ENCODE data around the gene VIPR2.

VIPR2 gene

DNA sequence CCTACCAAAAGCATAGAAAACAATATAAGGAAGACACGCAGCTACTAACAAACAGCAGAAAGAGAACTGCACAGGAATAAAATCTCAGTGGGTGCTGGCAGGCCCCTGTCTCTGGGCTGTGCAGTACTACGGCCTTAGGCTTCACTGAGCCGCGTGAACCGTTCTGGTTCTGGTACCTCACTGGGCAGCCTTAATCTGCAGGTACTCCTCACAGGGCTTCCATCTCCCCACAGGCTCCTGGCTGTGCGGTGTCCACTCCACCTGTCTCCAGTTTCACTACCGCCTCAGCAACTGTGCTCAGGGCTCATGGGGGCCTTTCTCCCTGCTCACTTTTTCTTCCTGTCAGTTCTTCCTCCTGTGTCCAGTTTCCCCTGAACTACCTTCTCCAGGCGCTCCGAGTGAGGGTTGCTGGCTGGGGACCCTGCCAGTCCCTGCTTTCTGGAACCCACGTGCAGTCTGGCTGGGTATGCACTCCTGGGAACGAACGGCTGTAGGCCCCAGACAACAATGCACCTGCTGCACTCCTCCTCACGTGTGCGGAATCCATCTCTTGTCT lies 75.7 kb downstream of the VIPR2 start:
- in situ Hi-C loops (cut with HindIII; ENCODE audit: low sequenced_read_pairs), result no loop called here

DNA sequence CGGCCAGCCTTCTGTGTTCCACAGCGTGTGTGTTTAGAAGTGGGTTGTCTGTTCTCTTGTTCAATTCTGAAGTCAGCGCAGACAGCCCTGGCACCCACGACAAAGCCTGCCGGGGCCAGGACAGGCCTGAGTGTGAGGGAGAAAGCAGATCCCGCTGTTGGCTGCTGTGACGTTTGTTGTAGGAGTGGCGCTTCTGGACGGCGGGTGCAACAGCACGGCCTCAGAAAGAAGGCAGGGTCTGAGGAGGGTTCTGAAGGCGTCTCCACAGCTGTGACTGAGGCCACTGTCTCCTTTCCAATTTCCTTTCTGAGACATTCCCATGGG lies 76.2 kb downstream of the VIPR2 start:
- in situ Hi-C loops (cut with HindIII; ENCODE audit: low sequenced_read_pairs), result no loop called here

DNA sequence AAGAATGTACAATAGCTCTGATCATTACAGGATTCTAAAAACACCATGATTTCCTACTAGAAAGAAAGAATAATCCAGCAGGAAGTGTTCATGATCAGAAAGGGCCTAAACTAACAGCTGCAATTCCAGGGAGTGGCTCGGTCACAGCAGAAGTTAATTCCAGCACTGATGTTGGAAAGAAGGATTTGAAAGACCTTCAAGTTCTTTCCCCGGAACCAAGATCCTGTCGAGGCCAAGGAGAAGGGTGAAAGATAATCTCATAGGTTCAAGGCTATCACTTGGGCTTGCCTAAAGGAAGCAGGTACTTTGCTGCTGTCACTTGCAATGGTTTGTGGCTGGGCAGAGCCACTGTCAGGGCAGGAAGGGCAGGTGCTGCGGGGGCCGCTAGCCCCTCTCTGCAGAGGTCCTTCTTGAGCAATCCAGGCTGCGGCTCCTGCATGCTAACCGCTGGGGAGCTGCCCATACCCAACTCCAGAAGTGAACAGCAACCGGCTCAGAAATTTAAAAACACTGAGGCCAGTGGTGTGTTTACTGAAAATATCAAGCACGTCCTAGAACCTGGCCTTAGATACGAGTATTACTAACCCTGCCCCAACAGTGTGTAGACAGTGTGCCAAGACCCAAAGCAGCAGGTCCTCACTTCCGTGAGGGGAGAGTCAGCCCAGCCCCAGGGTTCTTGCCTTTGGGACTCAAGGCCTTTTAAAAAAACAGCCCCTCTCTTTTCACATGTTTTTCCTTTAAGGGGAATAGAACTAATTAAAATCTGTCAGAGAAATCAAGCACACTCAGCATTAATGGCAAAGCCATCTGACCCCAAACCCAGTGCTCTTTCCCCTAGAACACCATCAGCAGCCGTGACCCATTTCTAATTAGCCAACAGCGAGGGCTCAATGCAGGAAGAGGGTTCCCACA lies 76.8 kb downstream of the VIPR2 start:
- in situ Hi-C loops (cut with HindIII; ENCODE audit: low sequenced_read_pairs), result no loop called here

DNA sequence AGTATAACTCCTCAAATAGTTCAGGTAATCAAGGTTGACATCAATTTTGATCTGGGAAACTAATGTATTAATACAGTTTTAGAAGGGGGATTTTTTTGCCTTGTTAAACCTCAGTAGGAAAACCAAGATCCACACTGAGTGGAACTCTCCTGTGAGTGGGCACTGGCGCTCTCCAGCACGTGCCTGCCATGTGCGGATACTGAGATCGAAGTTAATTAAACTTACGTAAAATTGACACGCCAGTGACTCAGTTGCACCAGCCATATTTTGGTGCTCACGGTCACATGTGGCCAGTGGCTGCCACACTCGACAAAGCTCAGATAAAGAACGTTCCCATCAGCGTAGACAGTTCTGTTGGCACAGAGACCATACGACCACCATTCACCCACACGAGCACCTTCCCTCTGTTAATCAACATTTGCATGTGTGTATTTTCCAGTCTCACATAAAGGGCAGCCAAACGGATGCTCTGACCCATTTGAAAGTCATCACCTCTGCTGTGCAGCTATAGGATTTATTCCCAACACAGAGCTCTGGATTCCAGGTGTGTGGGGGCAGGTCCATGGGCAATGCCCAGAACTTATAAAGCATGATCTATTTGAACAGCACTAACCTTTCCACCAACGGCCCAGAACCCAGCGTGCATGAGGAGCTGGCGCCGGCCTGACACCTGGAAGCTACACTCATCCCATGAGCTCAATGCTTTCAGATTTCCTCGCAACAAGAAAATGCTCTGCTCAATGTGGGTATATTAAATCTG lies 77.7 kb downstream of the VIPR2 start:
- in situ Hi-C loops (cut with HindIII; ENCODE audit: low sequenced_read_pairs), result no loop called here

DNA sequence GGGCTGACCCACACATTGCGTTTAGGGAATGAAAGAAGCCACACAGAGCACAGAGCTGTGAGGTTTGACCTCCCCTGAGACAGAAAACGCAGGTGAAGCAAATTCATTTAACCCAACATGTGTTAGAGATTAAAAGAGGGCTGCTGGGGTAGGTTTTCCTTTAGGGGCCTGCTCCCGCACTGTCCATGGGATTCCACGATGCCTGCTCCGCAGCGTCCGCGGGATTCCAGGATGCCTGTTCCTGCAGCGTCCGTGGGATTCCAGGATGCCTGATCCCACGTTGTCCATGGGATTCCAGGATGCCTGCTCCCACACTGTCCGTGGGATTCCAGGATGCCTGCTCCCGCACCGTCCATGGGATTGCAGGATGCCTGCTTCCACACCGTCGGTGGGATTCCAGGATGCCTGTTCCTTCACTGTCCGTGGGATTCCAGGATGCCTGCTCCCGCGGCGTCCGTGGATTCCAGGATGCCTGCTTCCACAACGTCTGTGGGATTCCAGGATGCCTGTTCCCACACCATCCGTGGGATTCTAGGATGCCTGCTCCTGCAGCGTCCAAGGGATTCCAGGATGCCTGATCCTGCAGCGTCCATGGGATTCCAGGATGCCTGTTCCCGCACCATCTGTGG lies 78.7 kb downstream of the VIPR2 start:
- in situ Hi-C loops (cut with HindIII; ENCODE audit: low sequenced_read_pairs), result no loop called here

DNA sequence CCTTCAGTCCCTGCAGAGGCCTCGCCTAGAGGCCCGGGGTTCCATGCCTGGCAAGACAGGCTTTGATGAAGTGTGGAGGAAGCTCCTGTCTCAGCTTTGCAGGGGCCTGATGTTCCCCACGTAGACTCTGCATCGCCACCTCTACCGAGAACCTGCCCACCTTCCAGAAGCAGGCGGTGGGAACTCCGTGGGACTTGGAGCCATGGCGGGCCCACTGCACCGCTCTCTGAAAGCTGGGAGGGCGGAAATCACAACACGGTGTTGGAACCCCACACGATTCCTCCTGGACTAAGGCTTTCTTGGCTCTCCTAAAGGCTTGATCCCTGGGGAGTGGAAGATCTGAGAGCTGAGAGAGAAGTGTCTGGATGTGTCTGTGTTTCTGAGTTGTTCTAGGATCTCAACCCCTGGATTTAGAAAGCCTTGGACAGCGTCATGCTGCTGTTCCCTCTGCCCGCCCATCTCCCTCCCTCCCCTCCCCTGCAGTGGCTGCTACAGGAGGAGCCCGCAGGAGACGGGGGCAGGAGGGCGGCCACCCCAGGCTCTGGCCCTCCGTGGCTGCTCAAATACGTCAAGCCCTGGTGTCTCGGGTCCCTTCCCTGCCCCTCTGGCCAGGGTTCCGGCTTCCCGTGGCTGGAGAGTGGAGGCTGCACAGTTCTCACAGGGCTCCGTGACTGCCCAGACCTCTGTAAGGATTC lies 79.7 kb downstream of the VIPR2 start:
- in situ Hi-C loops (cut with HindIII; ENCODE audit: low sequenced_read_pairs), result no loop called here

DNA sequence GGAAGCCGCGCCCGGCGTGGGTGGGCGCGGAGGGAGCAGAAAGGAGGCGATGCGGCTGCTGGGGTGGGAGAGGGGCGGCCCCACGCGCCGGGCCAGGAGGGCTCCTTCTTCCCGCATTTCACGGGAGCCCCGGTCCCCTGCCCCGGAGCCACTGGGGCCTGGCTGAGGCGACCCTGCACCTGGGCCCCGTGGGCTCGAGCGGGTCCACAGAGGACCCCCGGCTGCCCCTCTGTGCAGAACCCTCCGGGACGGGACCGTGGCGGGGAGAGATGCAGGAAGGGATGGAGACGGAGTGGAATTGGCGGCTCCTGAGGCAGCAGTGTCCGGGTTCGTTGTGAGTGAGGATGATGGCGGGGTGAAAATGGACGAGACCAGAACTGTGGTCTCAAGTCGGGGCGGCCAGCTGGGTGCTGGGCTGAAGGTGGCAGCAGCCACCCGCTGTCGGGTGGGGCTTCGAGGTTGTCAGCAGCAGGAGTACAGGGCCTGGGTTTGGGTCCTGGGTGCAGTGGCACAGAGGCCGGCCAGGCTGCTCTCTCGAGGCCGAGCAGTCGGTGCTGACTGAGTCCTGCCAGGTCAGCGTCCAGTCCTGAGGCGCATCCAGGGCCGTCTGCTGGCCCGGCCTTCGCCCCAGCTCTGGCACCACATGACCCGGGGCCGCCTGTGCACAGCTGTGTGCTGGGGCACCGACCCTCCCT lies 80.4 kb downstream of the VIPR2 start:
- in situ Hi-C loops (cut with HindIII; ENCODE audit: low sequenced_read_pairs), result no loop called here

DNA sequence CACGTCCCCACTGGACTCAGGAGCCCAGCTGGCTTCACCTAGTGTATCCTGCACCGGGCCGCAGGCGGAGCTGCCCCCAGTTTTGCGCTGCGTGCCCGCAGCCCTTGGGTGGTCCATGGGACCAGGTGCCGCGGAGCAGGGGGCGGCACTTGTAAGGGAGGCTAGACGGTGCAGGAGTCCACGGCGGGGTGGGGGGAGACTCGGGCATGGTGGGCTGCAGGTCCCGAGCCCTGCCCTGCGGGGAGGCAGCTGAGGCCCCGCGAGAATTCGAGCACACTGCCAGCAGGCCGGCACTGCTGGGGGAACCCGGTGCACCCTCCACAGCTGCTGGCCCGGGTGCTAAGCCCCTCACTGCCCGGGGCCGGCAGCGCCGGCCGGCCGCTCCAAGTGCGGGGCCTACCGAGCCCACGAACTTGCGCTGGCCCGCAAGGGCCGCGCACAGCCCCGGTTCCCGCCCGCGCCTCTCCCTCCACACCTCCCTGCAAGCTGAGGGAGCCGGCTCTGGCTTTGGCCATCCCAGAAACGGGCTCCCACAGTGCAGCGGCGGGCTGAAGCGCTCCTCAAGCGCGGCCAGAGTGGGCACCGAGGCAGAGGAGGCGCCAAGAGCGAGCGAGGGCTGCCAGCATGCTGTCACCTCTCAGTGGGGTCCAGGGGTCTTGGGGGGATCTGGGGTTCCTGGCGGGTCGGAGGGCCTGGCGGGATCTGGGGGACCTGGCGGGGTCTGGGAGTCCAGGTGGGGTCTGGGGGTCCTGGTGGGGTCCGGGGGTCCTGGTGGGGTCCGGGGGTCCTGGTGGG lies 81.4 kb downstream of the VIPR2 start:
- in situ Hi-C loops (cut with HindIII; ENCODE audit: low sequenced_read_pairs), result no loop called here

DNA sequence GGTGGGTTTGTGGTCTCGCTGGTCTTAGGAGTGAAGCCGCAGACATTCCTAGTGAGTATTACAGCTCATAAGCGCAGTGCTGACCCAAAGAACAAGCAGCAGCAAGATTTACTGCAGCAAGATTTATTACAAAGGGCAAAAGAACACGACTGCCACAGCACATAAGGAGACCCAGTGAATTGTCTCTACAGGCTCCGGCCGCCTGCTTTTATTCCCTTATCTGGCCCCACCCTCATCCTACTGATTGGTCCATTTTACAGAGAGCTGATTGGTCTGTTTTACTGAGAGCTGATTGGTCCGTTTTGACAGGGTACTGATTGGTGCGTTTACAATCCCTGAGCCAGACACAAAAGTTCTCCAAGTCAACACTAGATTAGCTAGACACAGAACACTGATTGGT lies 82.1 kb downstream of the VIPR2 start:
- in situ Hi-C loops (cut with HindIII; ENCODE audit: low sequenced_read_pairs), result no loop called here

DNA sequence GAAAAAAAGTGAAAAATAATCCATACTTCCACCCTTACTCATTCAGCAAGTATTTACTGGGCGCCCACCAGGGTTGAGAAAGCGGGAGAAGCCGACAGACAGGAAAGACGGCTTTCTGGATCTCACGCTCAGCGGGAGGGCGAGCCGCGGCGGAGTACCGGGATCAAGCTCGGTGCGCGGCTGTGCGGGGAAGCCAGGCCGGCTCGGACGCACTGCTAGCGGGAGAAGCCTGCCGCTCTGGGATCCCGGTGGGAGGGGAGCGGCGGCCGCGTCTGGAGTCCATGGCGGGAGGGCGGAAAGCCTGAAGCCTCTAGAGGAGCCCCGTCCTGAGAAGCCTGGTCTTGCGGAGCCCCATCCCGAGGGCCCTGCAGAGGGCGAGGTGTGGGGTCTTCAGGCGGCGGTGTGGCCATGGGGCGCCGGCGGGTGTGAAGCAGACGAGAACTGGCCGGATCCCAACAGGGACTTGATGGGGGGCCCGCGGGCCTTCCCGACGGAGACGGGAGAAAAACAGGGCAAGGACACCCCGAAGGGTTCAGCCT lies 82.9 kb downstream of the VIPR2 start:
- in situ Hi-C loops (cut with HindIII; ENCODE audit: low sequenced_read_pairs), result no loop called here

DNA sequence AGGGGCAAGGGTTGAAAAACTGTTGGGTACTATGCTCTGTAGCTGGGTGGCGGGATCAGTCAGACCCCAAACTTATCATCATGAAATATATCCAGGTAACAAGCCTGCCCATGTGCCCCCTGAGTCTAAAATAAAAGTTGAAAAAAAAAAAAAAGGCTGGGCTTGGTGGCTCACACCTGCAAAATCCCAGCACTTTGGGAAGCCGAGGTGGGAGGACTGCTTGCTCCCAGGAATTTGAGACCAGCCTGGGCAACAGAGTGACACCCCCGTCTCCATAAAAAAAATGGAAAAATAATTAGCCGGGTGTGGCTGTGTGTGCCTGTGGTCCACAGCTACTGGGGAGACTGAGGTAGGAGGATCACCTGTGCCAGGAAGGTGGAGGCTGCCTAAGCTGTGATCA lies 83.5 kb downstream of the VIPR2 start:
- in situ Hi-C loops (cut with HindIII; ENCODE audit: low sequenced_read_pairs), result no loop called here

DNA sequence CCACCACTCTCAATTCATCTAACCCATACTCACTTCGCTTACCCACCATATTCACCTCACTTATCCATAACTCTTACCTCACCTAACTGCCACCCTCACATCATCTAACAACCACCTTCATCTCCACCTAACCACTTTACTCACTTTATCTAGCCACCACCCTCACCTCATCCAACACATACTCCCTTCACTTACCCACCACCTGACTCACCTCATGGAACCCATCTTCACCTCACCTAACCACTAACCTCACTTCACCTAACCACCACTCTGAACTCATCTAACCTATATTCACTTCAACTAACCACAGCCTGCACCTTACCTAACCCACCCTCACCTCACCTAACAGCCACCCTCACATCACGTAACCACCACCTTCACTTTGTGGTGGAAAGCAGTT lies 84.2 kb downstream of the VIPR2 start:
- in situ Hi-C loops (cut with HindIII; ENCODE audit: low sequenced_read_pairs), result no loop called here

DNA sequence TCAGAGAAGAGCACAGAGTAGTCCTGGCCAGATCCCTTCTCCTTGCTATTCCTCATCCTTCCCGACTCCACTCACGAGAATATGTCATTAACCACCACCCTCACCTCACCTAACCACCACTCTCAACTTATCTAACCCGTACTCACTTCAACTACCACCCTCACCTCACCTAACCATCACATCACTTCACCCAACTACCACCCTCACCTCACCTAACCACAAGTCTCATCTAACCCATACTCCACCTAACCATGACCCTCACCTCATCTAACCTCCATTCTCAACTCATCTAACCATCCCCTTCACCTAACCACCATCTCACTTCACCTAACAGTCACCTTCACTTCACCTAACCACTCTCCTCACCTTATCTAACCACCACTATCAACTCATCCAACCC lies 85.0 kb downstream of the VIPR2 start:
- in situ Hi-C loops (cut with HindIII; ENCODE audit: low sequenced_read_pairs), result no loop called here

DNA sequence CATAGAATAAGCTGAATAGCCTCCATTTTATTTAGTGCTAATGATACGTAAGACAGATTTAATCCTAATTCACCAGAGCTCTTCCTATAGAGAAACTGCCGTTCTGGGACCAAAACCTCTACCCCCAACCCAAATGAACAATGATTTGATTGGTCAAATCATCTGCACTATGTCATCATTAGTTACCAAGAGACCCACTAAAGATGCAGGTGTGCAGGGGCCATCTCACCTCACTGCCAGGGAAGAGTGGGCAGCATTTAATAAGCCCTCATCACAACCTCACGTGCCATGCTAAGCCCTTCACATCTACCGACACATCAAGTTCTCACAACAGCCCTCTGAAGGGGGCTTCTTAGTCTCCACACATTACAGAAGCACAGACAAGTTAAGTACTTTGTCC lies 87.0 kb downstream of the VIPR2 start:
- in situ Hi-C loops (cut with HindIII; ENCODE audit: low sequenced_read_pairs), result no loop called here

DNA sequence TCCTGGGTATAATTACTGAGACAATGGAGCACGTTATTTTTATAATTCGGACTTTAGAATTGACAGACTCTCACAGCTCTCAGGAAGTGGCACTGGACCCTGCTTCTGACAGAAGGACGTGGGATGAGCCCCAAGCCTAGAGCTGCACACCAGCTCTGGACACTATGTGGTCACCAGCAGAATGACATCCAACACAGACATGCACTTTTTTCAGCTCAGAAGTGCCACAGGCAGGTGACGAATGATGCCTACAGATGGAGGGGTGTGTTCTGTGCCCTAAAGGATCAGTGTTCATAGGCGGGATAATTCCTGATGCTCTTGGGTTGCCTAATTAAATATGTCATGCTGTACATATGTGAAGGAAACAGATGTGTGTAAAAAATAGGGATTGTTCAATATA lies 87.9 kb downstream of the VIPR2 start:
- in situ Hi-C loops (cut with HindIII; ENCODE audit: low sequenced_read_pairs), result no loop called here

DNA sequence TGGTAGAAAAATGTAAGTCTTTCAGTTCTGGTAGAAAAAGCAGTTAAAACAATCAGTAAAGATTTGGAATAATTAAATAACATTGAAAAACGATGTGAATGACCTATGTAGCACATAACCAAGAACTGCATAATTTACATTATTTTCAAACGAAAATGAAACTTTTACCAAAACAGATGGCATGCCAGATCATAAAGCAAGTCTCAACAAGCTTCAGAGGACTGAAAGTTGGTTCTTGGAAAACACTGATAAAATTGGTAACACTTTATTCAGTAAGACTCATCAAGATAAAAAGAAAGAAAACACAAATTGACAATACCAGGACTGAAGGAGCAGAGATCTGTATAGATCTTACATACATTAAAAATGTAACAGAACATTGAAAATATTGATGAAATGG lies 92.8 kb downstream of the VIPR2 start:
- in situ Hi-C loops (cut with HindIII; ENCODE audit: low sequenced_read_pairs), result no loop called here

DNA sequence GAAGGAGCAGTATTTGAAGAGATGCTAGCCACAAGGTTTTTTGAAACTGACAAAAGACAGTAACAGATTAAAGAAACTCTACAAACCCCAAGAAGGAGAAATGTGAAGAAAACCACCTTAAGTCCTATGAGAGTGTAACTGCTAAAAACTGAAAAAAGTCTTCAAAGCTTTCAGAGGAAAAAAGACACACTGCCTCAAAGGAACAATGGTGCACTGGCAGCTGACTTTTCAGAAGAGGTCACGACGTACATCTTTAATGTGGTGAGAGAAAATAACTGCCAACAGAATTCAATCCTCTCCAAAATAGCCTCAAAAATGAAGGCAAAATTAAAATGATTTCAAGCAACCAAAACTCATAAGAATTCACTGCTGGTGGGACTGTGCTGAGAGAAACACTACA lies 94.0 kb downstream of the VIPR2 start:
- in situ Hi-C loops (cut with HindIII; ENCODE audit: low sequenced_read_pairs), result no loop called here

DNA sequence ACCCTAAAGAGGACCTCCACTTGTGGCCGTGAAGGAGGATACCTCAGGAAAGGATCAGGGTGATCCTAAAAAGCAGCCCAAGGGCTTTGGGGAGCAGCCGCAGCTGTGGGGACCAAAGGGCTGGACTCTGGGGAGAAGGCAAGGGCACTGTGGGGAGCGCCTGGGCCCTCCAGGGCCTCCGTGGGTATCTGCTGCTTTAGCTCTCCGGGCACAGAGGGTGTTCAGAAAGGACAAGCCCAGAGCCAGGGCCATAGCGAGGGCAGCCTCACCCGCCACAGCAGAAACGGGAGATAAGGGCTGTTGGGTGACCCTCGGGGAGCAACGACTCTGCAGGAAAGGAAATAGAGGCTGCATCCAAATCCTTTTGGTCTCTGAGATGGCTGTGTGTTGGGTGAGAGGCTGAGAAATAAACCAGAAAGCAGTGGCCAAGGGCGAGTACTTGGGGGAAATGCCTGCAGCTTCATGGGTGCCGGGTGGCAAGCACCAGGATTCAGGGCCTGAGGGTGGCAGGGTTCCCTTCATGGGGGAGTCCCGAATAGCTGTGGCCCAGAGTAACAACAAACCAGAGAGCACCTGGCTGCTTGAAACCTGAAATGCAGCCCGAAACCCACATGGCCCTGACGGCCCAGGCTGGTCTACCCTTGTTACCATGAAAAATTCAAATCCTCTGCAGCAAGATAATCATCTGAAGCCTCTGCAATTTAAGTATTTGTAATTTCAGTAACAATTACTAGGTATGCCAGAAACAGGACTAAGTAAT lies 95.2 kb downstream of the VIPR2 start:
- in situ Hi-C loops (cut with HindIII; ENCODE audit: low sequenced_read_pairs), result no loop called here

DNA sequence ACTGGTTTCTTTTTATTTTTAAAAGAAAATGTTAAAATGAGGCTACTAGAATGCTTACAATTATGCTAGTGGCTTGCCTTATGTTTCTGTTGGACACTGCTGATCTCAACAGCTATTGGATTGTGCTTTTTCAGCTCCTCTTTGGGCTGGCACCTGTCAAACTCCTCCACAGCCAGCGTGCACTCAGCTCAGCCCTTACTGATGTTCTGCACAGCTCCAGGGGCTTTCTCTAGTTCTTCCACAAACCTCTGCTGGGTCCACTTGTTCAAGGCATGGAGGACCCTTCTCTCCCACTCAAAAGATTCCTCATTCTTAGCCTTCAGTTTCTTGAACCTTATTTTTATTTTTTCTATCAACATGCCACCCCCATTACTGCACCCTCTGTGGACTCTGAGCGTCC lies 96.0 kb downstream of the VIPR2 start:
- in situ Hi-C loops (cut with HindIII; ENCODE audit: low sequenced_read_pairs), result no loop called here

All from endothelial cell of hepatic sinusoid (primary cell).